ENCODE results near the gene RAB36. TPM values are rescaled to one million over a fixed set of nuclear protein-coding genes. Genes with fewer than 3 reads are reported as not detected.
"Not testable (repeated sequence)": the region's sequence is repeated elsewhere in the genome, so short reads cannot be mapped to it uniquely, and the experiment has no call there.

Gene RAB36
- total RNA-seq, 1 experiment from 2014 or later: 4.1 TPM

DNA sequence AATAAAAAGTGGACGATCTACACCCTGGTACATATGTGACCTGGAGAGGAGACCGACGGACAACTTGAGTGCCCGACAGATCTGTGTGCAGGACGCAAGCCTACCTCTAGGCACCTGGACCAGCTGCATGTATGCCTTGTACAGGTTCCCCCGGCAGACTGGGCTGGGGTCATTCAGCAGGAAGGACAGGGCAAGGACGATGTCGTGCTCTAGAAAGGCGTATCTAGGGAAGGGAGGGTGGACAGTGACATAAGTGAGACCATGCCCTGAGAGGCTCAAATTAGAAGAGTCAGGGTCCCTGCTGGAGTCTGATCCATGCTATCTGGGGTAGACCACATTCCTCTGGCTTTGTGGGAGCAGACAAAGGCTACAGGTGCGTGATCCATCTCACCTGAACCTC, 11.4 kb upstream of the RAB36 start:
- in situ Hi-C loops (cut with HindIII; ENCODE audit: low pct_unique_long_range_greater_than_20kb, low sequenced_read_pairs) (no loop called here), intact Hi-C loops (cut with micrococcal nuclease; ENCODE audit: unreplicated experiment) (no loop called here)
- no TSS peak for BruUV-seq (replicated peaks)
- H3K4me3 ChIP-seq (ENCODE audit: low read depth in 2 of 2, low read length in 2 of 2): no peak overlapping the region
- TF ChIP-seq, protein P1, sequence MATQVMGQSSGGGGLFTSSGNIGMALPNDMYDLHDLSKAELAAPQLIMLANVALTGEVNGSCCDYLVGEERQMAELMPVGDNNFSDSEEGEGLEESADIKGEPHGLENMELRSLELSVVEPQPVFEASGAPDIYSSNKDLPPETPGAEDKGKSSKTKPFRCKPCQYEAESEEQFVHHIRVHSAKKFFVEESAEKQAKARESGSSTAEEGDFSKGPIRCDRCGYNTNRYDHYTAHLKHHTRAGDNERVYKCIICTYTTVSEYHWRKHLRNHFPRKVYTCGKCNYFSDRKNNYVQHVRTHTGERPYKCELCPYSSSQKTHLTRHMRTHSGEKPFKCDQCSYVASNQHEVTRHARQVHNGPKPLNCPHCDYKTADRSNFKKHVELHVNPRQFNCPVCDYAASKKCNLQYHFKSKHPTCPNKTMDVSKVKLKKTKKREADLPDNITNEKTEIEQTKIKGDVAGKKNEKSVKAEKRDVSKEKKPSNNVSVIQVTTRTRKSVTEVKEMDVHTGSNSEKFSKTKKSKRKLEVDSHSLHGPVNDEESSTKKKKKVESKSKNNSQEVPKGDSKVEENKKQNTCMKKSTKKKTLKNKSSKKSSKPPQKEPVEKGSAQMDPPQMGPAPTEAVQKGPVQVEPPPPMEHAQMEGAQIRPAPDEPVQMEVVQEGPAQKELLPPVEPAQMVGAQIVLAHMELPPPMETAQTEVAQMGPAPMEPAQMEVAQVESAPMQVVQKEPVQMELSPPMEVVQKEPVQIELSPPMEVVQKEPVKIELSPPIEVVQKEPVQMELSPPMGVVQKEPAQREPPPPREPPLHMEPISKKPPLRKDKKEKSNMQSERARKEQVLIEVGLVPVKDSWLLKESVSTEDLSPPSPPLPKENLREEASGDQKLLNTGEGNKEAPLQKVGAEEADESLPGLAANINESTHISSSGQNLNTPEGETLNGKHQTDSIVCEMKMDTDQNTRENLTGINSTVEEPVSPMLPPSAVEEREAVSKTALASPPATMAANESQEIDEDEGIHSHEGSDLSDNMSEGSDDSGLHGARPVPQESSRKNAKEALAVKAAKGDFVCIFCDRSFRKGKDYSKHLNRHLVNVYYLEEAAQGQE (IDR thresholded peaks at IDR 0.05; ENCODE audit: insufficient read depth in 1 of 2, low read depth in 2 of 2, low read length in 1 of 2): no peak
- TF ChIP-seq POLR2AphosphoS5 (IDR thresholded peaks at IDR 0.05; ENCODE audit: low read depth, low read length) (no peak), SIN3A (IDR thresholded peaks at IDR 0.05; ENCODE audit: borderline replicate concordance, insufficient read depth, low read depth, low read length) (no peak), TCF7L2 (IDR thresholded peaks at IDR 0.05; ENCODE audit: low read depth, low read length) (no peak)
- TF ChIP-seq, protein P2, sequence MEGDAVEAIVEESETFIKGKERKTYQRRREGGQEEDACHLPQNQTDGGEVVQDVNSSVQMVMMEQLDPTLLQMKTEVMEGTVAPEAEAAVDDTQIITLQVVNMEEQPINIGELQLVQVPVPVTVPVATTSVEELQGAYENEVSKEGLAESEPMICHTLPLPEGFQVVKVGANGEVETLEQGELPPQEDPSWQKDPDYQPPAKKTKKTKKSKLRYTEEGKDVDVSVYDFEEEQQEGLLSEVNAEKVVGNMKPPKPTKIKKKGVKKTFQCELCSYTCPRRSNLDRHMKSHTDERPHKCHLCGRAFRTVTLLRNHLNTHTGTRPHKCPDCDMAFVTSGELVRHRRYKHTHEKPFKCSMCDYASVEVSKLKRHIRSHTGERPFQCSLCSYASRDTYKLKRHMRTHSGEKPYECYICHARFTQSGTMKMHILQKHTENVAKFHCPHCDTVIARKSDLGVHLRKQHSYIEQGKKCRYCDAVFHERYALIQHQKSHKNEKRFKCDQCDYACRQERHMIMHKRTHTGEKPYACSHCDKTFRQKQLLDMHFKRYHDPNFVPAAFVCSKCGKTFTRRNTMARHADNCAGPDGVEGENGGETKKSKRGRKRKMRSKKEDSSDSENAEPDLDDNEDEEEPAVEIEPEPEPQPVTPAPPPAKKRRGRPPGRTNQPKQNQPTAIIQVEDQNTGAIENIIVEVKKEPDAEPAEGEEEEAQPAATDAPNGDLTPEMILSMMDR (IDR thresholded peaks at IDR 0.05): no peak
- H3K27ac ChIP-seq (ENCODE audit: low read length): no peak overlapping the region
- no peaks in the 10 kb centered on the region for H3K36me3 ChIP-seq (ENCODE audit: control insufficient read depth, insufficient read depth, low read length)
- H3K9me3 ChIP-seq (ENCODE audit: control insufficient read depth, insufficient read depth, low read depth, low read length): no peaks in the 10 kb centered on the region
- ATAC-seq: no peak
- no peak for DNase-seq (ENCODE audit: low read depth, low spot score)
- ChIA-PET POLR2A (no interaction called here), CTCF (no interaction called here)
- H3K4me1 ChIP-seq (ENCODE audit: control insufficient read depth, insufficient read depth, low read length): no peaks in the 10 kb centered on the region
- no peaks in the 10 kb centered on the region for H3K27me3 ChIP-seq (ENCODE audit: control insufficient read depth, insufficient read depth, low read length)

DNA sequence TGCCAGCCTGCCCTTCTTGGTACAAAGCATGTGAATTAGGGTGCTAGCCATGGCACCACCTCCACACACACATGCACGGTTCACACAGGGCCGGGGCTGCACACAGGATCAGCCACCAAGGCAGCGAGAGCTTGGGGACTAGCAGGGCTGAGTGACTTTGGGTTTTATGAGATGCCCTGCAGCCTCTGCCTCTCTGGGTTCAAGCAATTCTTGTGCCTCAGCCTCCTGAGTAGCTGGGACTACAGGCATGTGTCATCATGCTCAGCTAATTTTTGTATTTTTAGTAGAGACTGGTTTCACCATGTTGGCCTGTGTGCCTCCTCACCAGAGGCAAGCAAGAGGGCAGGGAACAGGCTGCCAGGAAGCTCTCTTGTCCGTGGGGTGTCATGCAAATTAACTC, 8.3 kb upstream of the RAB36 start:
- H3K4me3 ChIP-seq (ENCODE audit: low read depth in 2 of 2, low read length in 2 of 2); H3K27me3 ChIP-seq (ENCODE audit: control insufficient read depth, insufficient read depth, low read length); H3K4me1 ChIP-seq (ENCODE audit: control insufficient read depth, insufficient read depth, low read length); H3K9me3 ChIP-seq (ENCODE audit: control insufficient read depth, insufficient read depth, low read depth, low read length); DNase-seq (ENCODE audit: low read depth, low spot score); intact Hi-C loops (cut with micrococcal nuclease; ENCODE audit: unreplicated experiment); H3K27ac ChIP-seq (ENCODE audit: low read length); POLR2A ChIA-PET; ATAC-seq; BruUV-seq (replicated peaks); in situ Hi-C loops (cut with HindIII; ENCODE audit: low pct_unique_long_range_greater_than_20kb, low sequenced_read_pairs); H3K36me3 ChIP-seq (ENCODE audit: control insufficient read depth, insufficient read depth, low read length): not testable (repeated sequence)
- CTCF ChIA-PET: interaction anchor here (0.6 kb wide), 1 partner anchor 132 kb away, joined by 4 read pairs; no protein-coding TSS in a partner anchor

DNA sequence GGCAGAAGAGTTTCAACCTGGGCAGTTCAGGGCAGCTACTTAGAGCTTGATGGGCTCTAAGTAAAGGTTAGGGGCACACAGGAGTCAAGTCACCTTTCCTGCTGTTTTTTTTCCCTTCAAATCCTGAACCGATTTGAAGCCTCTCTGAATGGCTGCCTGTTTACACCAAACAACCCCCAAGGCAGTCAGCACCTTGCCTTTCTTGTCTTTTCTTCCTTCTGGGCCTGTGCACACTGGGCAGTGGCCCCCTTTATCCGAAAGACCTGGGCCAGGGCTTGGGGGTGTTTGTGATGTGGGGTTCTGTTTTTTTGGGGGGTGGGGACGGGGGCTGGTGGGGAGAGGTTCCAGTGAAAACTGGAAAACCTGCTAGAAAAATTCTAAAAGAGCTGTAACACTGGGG, 7.8 kb upstream of the RAB36 start:
- TF ChIP-seq, protein P2 (IDR thresholded peaks at IDR 0.05): no peak
- TF ChIP-seq TCF7L2 (IDR thresholded peaks at IDR 0.05; ENCODE audit: low read depth, low read length): no peak
- Histone ChIP-seq H3K27me3 (ENCODE audit: control insufficient read depth, insufficient read depth, low read length) (no peaks in the 10 kb centered on the region), H3K9me3 (ENCODE audit: control insufficient read depth, insufficient read depth, low read depth, low read length) (no peaks in the 10 kb centered on the region), H3K4me3 (ENCODE audit: low read depth in 2 of 2, low read length in 2 of 2) (no peak overlapping the region), H3K27ac (ENCODE audit: low read length) (no peak overlapping the region), H3K4me1 (ENCODE audit: control insufficient read depth, insufficient read depth, low read length) (no peaks in the 10 kb centered on the region), H3K36me3 (ENCODE audit: control insufficient read depth, insufficient read depth, low read length) (no peaks in the 10 kb centered on the region)
- ChIA-PET POLR2A (interaction anchor here (0.7 kb wide), 1 partner anchor 84 kb away, joined by 3 read pairs; no protein-coding TSS in a partner anchor), CTCF (no interaction called here)
- DNase-seq (ENCODE audit: low read depth, low spot score): no peak
- intact Hi-C loops (cut with micrococcal nuclease; ENCODE audit: unreplicated experiment): no loop called here
- in situ Hi-C loops (cut with HindIII; ENCODE audit: low pct_unique_long_range_greater_than_20kb, low sequenced_read_pairs): no loop called here
- no TSS peak for BruUV-seq (replicated peaks)
- no peak for ATAC-seq

All from Panc1 (cell line).